ENCODE measurements around the gene EPS8L2.

Gene EPS8L2

DNA sequence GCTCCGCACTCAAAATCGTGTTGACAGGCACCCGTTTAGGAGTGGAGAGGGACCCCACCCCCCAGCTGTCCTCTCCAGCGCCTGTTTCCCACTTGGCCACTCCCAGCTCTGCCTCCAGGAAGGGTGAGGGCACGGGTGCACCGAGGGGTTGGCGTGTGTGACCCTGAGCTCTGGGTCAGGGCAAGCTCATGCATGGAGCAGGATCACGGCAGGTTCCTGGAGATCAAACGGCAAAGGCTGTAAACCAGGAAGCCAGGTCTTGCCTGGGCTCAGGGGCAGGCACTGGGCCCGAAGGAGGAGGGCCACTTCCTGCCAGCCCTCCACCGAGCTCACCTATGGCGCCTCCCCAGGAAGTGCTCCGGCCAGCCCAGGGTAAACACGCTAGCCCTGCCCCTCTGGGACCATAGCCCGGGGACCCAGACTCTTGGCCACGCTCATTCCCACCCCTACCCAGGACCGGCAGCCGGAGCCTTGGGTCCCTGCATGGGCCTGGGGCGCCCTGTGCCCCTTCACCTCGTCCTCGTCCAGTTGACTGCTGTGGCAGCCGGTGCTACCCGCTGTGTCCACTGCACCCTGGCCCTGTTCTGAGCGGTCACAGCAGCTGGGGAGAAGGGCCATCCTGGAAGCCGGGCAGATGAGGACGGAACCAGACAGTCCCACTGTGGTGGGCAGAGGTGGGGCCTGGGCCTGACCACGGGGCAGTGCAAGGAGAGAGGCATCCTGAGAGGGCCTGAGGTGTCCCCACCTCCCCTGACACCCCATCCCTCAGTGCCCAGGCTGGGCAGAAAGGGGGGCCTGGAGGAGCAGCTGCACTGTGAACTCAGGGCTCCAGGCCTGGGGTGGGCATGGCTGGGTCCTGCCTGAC lies 1.0 kb upstream of the EPS8L2 start:
- peak; percentile 25 for DNase-seq

DNA sequence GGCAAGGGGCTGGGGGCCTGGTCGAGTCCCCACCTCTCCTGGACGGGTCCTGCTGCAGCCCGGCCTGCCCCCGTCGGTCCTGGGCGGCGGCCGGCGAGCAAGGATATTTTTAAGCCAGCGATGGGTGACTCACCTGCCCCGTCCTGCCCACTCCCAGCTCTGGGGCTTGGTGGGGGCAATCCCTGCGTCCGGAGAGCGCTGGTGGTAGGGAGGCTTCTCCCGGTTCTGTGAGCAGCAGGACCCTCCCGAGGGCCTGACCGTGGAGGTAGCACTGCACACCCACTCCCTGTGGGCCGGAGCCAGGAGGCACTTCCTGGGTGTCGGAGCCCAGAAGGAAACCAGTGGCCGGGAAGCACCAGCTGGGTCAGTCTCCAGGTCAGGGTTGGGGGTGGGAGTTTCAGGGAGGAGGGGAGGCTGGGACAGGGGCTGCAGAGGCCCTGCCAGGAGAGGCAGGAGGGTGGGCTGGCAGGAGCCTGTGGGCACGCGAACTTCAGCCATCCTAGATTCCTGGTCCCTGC lies 467 bp downstream of the EPS8L2 start:
- DNase-seq, result no peak

DNA sequence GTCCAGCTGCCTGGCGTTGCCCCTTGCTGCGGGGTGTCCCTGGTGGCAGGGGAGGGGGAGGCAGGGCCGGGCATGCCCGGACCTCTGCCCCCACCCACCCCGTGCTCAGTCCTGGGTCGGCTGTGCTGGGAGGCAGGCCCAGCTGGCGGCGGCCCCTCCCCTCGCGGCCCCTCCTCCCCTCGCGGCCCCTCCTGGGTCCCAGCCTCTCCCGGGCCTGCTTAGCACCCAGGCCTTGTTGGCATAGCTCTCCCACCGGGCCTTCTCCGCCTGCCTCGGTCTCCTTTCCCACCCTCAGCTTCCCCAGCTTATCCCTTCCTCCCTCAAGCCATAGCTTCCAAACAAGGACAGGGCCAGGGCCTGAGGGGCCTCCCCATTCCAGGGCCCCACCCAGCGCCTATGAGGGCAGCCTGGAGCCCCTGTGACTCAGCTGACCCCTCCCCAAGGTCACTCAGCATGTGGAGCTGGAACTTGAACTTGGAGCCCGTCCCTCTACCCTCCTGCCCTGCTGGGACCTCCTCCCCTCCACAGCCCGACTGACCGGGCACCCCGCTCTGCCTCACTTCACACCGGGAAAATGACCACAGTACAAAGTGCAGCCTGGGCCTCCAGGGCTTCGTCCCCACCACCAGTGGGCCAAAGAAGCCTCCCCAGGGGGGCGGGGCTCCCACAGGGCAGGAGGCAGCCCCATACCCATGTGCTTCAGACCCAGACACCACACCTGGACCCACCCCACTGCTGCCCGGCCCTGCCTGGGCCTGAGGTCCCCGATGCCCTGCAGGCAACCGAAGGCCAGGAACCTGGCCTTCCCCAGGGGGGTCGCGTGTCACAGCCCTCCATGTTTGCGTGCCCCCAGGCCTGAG lies 1.2 kb downstream of the EPS8L2 start:
- no peak for DNase-seq

DNA sequence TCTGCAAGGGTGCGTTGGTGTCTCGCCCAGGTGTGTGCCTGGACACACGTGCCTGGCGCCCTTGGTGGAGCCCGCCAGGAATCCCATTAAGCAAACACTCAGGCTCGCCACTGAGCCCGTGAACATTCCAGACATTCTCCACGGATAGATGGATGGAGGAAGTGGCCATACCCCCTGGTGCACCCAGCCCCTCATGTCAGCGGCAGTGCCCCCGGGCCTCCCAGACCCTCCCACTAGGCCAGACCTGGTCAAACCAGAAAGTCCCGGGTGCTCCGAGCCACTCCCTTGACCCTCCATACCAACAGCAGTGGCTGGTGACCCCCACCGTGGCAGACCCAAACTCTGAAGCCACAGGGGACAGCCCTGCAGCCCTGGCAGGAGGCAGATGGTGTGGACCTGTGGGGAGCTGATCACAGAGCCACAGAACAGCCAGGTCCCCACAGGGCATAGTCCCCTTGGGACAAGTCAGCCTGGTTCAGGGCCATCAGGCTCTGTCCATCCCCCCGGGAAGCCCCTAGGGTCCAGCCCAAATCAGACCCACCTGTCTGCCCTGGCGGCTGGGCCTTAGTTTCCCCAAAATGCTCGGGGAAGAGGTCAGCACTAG lies 1.9 kb downstream of the EPS8L2 start:
- DNase-seq, result no peak

DNA sequence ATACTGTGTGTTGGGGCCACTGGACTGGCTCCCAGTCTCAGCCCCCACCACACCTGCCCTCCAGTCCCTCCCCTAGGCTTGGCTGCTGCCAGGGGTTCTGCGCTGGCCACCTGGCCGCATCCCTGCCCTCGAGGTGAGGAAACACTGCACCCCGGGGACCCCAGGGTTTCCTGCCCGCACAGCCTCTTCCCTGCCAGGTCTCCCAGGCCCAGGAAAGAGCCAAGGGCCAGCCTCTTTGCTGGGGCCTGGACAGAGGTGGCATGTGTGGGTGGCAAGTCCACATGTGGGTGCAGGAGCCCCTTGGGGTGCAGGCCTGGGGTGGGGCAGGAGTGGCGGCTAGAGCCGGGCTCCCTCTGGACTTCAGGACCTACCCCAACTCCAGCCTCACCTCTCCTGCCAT lies 2.5 kb downstream of the EPS8L2 start:
- DNase-seq, result no peak

DNA sequence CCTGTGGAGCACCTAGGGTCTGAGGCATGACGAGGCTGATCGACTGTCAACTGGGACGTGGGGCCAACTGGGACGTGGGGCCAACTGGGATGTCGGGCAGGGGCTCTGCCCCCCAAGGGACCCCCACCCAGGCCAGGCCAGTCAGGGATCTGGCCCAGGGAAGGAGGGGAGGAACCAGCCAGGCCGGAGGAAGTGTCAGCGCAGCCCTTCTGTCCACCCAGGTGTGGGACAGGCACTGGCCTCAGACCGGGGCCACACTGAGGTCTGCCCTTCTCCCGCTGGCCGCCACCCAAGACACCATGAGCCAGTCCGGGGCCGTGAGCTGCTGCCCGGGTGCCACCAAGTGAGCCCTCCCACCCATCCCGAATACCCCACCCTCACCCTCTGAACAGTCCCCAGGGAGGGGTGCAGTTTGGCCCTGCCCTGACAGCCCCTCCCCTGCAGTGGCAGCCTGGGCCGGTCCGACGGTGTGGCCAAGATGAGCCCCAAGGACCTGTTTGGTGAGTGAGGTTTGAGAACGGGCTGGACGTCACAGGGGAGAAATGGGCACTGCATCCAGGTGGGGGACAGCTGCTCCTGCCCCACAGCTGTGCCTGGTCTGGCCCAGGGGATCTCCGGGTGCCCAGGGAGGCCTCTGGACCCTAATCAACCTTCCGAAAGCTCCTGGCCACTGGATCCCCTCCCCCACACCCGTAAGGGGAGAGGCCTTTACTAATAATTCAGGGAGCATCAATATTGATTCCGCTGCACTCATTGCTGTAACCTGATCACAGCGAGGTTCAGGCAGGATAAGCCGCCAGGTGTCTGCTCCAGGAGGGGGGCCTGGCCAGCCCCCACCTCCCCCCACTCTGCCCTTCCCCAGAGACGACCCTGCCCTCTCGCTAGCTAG lies 3.3 kb downstream of the EPS8L2 start:
- DNase-seq, result peak; percentile 24

DNA sequence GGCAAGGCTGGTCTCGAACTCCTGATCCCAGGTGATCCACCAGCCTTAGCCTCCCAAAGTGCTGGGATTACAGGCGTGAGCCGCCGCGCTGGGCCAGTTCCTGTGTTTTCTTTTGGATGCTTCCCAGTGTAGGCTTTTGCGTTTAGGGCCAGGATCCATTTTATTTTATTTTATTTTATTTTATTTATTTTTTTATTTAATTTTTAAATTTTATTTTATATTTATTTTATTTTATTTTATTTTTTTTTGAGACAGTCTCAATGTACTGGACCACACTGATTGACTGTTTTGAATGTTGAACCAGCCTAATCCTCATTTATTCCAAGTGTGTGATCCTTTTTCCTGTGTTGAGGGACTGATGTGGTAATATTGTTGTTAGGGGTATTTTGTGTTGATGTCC lies 8.4 kb downstream of the EPS8L2 start:
- no peak for DNase-seq

DNA sequence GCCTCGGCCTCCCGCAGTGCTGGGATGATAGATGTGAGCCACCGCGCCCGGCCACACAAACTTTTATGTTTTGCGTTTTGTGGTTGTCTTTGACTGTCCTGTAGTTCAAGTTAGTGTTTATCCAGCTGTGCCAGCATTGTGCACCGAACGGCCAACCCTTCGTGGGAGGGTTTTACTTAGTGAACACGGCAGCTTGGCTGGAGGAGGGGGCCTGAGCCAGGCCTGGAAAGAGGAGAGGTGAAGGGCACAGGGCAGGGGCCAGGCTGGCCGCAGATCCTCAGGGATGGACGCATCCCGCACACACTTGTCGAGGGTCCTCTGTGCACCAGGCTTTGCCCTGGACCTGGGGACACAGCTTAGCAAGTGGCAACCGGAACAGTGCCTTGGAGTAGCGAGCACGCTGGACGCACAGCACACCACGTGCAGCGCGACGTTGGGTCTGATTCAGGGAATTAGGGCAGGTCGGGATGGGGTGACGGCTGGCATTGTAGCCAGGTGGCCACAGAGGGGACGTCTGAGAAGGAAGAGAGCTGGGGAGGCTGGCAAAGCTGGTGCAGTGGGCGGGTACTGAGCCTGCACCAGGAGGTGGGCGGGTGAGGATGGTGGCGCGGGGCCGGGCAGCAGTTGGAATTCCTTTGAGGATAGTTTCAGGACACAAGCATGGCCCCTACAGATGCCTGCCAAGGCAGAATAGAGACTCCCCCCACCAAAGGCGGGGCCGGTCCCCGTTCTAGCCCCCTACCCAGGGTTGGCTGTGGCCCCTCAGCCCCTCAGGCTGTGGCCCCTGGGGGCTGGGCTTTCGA lies 13.4 kb downstream of the EPS8L2 start:
- DNase-seq, result peak; percentile 52

DNA sequence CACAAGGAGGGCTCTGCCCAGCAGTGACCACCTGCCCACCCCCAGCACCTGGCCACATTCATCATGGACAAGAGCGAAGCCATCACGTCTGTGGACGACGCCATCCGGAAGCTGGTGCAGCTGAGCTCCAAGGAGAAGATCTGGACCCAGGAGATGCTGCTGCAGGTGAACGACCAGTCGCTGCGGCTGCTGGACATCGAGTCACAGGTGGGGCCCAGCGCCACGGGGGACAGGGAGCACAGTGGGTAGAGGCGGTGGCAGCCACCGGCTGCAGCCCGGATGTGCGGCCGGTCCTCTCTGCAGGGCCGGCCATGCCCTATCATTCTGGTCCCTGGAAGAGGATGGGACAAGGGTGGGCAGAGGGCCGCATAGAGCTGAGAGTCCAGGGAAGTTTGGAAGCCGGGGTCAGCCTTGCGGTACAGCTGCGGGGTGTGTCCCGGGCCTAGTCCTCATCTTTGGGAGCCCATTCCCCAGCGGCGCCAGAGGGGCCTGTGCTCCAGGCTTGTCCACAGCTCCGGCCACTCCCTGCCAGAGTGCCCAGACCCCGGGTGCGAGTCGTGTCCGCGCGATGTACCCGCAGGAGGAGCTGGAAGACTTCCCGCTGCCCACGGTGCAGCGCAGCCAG lies 14.1 kb downstream of the EPS8L2 start:
- DNase-seq, result no peak

DNA sequence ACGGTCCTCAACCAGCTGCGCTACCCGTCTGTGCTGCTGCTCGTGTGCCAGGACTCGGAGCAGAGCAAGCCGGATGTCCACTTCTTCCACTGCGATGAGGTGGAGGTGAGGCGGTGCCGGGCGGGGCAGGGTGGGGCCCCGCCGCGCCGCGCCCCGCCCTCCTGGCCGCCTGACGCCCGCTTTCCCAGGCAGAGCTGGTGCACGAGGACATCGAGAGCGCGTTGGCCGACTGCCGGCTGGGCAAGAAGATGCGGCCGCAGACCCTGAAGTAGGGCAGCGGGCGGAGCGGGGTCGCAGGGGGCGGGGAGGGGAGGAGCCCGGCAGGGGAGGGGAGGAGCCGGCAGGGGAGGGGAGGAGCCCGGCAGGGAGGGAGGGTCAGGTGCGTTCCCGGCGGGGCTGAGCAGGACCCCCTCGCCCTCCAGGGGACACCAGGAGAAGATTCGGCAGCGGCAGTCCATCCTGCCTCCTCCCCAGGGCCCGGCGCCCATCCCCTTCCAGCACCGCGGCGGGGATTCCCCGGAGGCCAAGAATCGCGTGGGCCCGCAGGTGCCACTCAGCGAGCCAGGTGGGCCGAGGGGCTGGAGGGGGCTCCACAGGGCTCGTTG lies 14.7 kb downstream of the EPS8L2 start:
- peak; percentile 90 for DNase-seq

DNA sequence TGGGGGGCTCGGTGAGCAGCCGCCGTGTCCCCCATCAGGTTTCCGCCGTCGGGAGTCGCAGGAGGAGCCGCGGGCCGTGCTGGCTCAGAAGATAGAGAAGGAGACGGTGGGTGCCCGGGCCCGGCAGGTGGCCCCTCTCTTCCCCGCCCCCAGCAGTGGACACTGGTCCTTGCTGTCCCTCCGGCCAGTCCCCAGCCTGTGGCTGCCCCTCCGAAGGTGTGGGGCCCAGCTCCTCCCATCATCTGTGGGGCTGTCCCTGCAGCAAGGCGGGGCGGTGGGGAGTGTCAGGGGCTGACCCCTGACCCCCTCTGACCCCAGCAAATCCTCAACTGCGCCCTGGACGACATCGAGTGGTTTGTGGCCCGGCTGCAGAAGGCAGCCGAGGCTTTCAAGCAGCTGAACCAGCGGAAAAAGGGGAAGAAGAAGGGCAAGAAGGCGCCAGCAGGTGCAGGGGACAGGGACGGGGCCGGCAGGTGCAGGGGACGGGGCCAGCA lies 15.3 kb downstream of the EPS8L2 start:
- no peak for DNase-seq

DNA sequence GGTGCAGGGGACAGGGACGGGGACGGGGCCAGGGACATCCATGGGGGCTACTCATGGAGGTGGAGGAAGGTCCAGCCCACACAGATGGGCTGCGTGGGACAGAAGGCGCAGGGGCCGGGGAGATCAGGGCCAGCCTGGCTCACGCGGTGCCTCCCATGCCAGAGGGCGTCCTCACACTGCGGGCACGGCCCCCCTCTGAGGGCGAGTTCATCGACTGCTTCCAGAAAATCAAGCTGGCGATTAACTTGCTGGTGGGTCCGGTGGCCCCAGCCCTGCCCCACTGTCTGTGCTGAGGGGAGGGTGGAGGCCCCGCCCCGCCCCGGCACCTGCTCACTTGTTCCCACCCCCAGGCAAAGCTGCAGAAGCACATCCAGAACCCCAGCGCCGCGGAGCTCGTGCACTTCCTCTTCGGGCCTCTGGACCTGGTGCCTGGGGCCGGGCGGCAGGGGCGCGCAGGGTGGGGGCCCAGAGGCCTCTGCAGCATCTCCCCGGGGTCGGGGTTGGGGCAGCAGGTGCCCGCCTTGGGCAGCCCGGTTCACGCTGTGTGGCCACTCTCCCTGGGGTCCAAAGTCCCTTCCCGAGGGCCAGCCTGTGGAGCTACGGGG lies 15.8 kb downstream of the EPS8L2 start:
- DNase-seq, result peak; percentile 82

DNA sequence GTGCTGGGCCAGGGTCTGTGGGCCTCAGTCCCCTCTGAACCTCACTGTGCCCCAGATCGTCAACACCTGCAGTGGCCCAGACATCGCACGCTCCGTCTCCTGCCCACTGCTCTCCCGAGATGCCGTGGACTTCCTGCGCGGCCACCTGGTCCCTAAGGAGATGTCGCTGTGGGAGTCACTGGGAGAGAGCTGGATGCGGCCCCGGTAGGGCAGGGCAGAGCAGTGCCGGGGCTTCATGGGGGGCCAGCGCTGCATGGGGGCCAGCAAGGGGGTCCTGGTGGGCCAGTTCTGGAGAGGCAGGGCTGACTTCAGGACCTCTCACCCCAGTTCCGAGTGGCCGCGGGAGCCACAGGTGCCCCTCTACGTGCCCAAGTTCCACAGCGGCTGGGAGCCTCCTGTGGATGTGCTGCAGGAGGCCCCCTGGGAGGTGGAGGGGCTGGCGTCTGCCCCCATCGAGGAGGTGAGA lies 16.3 kb downstream of the EPS8L2 start:
- DNase-seq, result peak; percentile 47

DNA sequence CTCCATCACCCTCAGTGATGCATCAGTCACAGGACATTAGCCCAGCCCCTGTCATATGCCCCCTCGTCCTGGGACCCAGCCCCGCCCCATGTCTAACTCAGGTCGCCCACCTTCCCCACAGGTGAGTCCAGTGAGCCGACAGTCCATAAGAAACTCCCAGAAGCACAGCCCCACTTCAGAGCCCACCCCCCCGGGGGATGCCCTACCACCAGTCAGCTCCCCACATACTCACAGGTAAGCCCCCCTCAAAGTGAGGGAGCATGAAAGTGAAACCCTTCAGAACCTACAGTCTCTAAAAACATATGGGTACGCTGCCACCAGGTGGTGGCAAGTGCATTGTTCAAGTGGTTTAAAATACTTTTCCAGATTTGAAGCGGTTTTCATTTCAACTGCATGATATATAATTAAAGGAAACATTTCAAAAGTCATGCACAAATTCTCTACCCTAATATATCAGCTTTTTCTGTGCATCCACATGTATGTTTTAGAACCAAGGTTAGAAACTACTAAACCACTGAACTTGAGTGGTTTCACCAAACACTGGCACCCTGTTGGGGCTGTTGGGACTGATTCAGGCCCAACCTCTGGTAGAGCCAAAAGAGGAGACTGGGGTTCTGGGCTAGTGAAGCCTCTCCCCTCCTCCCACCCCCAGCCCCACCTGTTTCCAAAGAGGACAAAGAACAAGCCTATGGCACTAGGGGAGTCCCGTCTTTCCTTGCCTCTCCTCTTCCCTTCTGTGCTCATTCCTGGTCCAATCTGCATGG lies 17.3 kb downstream of the EPS8L2 start:
- peak; percentile 69 for DNase-seq

DNA sequence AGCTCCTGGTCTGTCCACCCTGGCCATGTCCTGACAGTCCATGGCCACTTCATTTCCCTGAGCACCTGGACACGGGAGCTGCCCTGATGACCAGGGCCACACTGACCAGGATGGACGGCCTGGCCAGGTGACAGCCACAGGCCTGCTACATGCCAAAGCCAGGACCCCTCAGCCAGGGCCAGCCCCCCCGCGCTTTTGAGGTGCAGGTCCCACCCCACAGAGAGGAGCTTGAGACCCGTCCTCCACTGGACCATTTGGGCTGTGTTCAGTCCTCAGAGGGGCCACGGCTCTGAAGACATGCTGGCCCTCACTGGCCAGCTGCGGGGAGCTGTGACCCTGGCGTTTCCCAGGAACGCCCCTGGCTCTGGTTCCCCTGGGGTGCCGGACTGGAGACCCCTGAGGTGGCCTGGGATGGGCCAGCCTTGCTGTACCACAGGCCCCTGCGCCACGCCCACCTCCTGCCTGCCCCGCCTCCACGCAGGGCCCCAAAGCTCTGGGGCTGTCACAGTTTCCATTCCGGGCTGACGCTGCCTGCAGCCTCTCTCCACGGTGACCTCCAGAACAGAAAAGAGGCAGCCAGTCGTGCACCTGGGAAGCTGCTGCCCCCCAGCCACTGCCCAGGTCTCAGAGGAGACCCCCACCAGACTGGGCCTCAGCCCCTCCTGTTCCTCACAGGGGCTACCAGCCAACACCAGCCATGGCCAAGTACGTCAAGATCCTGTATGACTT lies 18.2 kb downstream of the EPS8L2 start:
- DNase-seq, result no peak

DNA sequence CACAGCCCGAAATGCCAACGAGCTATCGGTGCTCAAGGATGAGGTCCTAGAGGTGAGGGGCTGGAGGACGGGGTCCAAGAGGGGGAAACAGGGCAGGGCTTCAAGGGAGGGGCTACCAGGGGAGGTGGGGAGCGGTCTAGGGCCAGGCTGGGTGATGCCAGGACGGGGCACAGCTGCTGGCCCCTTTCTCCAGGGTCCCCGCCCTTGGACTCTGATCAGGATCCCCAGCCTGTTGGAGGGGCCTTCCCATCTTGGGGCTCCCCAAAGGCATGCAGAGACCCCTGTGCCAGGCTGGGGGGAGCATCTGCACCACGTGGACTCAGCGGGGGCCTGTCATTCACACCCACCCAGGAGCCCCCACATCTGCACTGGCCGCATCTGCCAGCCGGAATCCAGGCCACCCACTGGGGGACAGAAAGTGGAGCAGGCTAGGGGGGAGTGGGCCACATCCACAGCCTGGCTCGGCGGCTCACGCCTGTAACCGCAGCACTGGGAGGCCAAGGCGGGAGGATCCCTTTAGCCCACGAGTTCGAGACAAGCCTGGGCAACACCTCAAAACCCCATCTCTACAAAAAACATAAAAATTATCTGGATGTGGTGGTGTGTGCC lies 18.9 kb downstream of the EPS8L2 start:
- DNase-seq, result no peak

DNA sequence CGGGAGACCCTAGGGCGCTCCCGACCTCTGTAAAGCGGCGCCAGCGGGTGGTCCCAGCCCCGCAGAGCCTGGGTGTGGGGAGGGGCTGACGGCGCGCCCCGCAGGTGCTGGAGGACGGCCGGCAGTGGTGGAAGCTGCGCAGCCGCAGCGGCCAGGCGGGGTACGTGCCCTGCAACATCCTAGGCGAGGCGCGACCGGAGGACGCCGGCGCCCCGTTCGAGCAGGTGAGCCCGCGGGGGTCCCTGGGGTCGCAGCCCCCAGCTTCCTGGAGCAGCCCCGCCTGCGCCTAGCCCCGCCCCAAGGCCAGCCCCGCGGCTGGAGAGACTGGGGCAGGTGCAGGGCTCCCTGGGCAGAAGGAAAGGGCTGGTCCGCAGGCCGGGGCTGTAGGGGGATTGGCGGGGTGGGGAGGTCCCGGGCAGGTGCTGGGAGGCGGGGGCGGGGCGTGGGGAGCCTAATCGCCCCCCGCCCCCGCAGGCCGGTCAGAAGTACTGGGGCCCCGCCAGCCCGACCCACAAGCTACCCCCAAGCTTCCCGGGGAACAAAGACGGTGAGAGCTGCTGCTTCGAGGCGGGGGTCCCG lies 19.7 kb downstream of the EPS8L2 start:
- peak; percentile 74 for DNase-seq
